ENCODE data around the gene ZNF627. TPM values are rescaled to one million over a fixed set of nuclear protein-coding genes. Genes with fewer than 3 reads are reported as not detected.
A peak's percentile ranks its signal among the peaks of the same experiment; 100 is the strongest.
"Not testable (repeated sequence)": the region's sequence is repeated elsewhere in the genome, so short reads cannot be mapped to it uniquely, and the experiment has no call there.

ZNF627 gene
- total and polyA plus RNA-seq, 4 donors = 2.5 to 12.2 (median 6.4) TPM

DNA sequence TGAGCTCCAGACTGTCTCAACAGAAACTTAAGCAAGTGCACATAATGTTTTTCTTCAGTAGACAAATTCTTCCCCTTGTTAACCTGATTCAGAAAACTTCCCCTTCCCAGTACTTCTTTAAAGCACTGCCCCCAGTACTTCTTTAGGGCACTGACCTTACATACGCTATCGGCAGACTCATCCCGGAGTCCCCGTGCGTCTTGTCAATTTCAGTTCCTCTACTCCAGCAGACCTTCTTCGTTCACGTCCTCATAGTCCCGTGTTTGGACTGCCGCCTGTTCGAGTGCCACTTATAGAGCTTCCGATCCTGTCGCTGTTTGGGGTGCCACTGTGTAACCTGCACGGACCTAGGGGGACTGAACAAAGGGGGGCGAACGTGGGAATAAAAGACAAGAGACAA, 29.0 kb downstream of the ZNF627 start:
- H3K9me3 ChIP-seq (ENCODE audit: control insufficient read depth, low read length) = no peaks in the 10 kb centered on the region
- WGBS, 2 donors = 85 to 87% methylated on average over 15 of the region's 15 CpGs
- no peaks in the 10 kb centered on the region for H3K27me3 ChIP-seq (ENCODE audit: control insufficient read depth in 1 of 2, insufficient read depth in 2 of 2, low read length in 1 of 2)
- ATAC-seq (ENCODE audit: low FRiP score) = no peak
- peak in 1 of 2 donors; percentile 58 for DNase-seq
- H3K4me3 ChIP-seq (ENCODE audit: low read length in 2 of 2) = no peak overlapping the region
- intact Hi-C loops (cut with DNase I) = no loop called here
- H3K4me1 ChIP-seq (ENCODE audit: control insufficient read depth in 1 of 2, insufficient read depth in 2 of 2, low read length in 2 of 2) = no peaks in the 10 kb centered on the region
- no peaks in the 10 kb centered on the region for H3K36me3 ChIP-seq (ENCODE audit: control insufficient read depth in 1 of 2, insufficient read depth in 2 of 2, low read length in 1 of 2)
- H3K27ac ChIP-seq (ENCODE audit: low read depth in 1 of 2, low read length in 2 of 2) = no peak overlapping the region

DNA sequence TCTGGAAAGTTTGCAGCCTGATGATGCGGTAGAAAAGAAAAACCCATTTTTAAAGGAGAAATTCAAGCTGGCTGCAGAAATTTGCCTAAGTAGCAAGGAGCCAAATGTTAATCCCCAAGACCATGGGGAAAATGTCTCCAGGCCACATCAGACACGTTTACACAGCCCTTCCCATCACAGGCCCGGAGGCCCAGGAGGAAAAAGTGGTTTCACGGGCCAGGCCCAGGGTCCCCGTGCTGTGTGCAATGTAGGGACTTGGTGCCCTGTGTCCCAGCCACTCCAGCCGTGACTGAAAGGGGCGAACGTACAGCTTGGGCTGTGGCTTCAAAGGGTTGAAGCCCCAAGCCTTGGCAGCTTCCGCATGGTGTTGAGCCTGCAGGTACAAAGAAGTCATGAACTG, 35.9 kb downstream of the ZNF627 start:
- no peak overlapping the region for H3K27ac ChIP-seq (ENCODE audit: low read depth in 1 of 2, low read length in 2 of 2)
- H3K4me1 ChIP-seq (ENCODE audit: control insufficient read depth in 1 of 2, insufficient read depth in 2 of 2, low read length in 2 of 2) = no peaks in the 10 kb centered on the region
- no peaks in the 10 kb centered on the region for H3K36me3 ChIP-seq (ENCODE audit: control insufficient read depth in 1 of 2, insufficient read depth in 2 of 2, low read length in 1 of 2)
- H3K9me3 ChIP-seq (ENCODE audit: control insufficient read depth, low read length) = no peaks in the 10 kb centered on the region
- H3K27me3 ChIP-seq (ENCODE audit: control insufficient read depth in 1 of 2, insufficient read depth in 2 of 2, low read length in 1 of 2) = no peaks in the 10 kb centered on the region
- intact Hi-C loops (cut with DNase I) = no loop called here
- 81 to 82% methylated on average over 9 of the region's 9 CpGs for WGBS, 2 donors
- H3K4me3 ChIP-seq (ENCODE audit: low read length in 2 of 2) = no peak overlapping the region
- DNase-seq (no peak), ATAC-seq (ENCODE audit: low FRiP score) (no peak)

- H3K9me3 ChIP-seq (ENCODE audit: control insufficient read depth, low read length); H3K4me3 ChIP-seq (ENCODE audit: low read length in 2 of 2); DNase-seq; H3K27ac ChIP-seq (ENCODE audit: low read depth in 1 of 2, low read length in 2 of 2); H3K27me3 ChIP-seq (ENCODE audit: control insufficient read depth in 1 of 2, insufficient read depth in 2 of 2, low read length in 1 of 2); ATAC-seq (ENCODE audit: low FRiP score); H3K4me1 ChIP-seq (ENCODE audit: control insufficient read depth in 1 of 2, insufficient read depth in 2 of 2, low read length in 2 of 2); H3K36me3 ChIP-seq (ENCODE audit: control insufficient read depth in 1 of 2, insufficient read depth in 2 of 2, low read length in 1 of 2); intact Hi-C loops (cut with DNase I): not testable (repeated sequence)
- 87 to 89% methylated on average over 3 of the region's 3 CpGs for WGBS, 2 donors
These were observed 36.9 kb downstream of the ZNF627 start for GRCh38 chr19:11634018-11634662.

DNA sequence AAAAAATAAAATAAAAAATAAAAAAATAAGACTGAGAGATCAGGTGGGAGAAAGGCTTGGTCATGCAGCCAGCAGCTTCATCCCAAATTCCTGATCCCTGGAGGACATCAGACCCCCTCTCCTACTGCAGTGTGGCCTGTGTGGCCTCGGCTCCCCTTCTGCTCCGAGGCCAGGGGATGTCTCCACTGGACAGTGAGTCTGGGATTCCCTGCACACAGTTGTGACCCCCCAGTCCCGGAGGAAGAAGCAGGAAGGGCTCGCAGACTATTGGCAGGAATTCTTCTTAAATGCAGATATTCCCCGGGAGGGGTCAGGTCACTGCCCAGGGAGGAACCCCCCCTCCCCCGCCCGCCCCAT, 41.9 kb downstream of the ZNF627 start:
- Histone ChIP-seq H3K27ac (ENCODE audit: low read depth in 1 of 2, low read length in 2 of 2) (no peak overlapping the region), H3K36me3 (ENCODE audit: control insufficient read depth in 1 of 2, insufficient read depth in 2 of 2, low read length in 1 of 2) (no peaks in the 10 kb centered on the region), H3K4me3 (ENCODE audit: low read length in 2 of 2) (no peak overlapping the region), H3K4me1 (ENCODE audit: control insufficient read depth in 1 of 2, insufficient read depth in 2 of 2, low read length in 2 of 2) (no peaks in the 10 kb centered on the region), H3K27me3 (ENCODE audit: control insufficient read depth in 1 of 2, insufficient read depth in 2 of 2, low read length in 1 of 2) (no peaks in the 10 kb centered on the region), H3K9me3 (ENCODE audit: control insufficient read depth, low read length) (no peaks in the 10 kb centered on the region)
- WGBS, 2 donors = 1 to 2% methylated on average over 7 of the region's 7 CpGs
- ATAC-seq (ENCODE audit: low FRiP score) (peak; percentile 16), DNase-seq (no peak)
- intact Hi-C loops (cut with DNase I) = no loop called here

DNA sequence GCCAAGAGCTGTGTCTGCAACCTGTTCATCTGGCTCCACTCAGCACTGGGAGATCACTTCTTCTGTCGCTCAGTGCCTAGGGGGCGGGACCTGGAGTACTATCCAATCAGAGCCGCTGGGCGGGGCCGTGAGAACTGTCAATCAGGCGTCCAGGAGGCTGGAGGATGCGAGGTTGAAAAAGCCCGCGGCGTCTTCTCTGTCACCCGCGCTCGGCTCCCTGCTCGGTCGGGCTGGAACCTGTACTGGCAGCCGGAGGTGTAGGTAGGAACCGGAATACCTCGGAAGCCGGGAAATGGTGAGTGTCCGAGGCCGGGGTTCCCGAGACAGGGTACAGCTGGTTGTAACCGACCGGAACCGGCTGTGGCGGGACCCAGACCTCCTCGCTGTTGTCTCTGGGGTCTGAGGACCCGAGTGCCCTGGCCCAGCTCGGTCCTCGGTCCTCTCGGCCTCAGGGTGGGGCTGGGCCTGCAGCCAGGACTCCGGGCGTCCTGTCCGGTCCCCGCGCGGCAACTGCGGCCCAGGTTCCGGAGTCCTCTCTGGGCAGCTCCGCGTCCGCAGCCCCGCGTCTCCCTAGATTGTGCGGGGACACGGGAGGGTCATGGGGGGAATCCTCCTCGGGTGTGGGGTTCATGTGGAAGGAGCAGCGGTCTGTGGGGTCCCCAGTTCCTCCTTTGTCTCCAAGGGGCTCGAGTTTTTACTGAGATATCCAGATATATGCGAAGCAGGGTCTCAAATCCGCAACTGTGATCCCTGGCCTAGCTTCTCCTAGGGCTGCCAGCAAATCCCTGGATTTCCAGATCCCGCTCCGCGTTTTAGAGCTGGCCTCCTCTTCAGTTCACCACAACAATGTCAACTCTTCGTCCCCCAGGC, 42.6 kb downstream of the ZNF627 start:
- Histone ChIP-seq H3K4me1 (ENCODE audit: control insufficient read depth in 1 of 2, insufficient read depth in 2 of 2, low read length in 2 of 2) (no peaks in the 10 kb centered on the region), H3K27ac (ENCODE audit: low read depth in 1 of 2, low read length in 2 of 2) (no peak overlapping the region), H3K4me3 (ENCODE audit: low read length in 2 of 2) (peak overlapping the region; percentile 37 to 63), H3K27me3 (ENCODE audit: control insufficient read depth in 1 of 2, insufficient read depth in 2 of 2, low read length in 1 of 2) (no peaks in the 10 kb centered on the region), H3K9me3 (ENCODE audit: control insufficient read depth, low read length) (no peaks in the 10 kb centered on the region), H3K36me3 (ENCODE audit: control insufficient read depth in 1 of 2, insufficient read depth in 2 of 2, low read length in 1 of 2) (no peaks in the 10 kb centered on the region)
- ATAC-seq (ENCODE audit: low FRiP score) = peak; percentile 97
- intact Hi-C loops (cut with DNase I) = no loop called here
- DNase-seq = peak; percentile 97 to 98
- 1% methylated on average over 54 to 55 of the region's 55 CpGs for WGBS, 2 donors

DNA sequence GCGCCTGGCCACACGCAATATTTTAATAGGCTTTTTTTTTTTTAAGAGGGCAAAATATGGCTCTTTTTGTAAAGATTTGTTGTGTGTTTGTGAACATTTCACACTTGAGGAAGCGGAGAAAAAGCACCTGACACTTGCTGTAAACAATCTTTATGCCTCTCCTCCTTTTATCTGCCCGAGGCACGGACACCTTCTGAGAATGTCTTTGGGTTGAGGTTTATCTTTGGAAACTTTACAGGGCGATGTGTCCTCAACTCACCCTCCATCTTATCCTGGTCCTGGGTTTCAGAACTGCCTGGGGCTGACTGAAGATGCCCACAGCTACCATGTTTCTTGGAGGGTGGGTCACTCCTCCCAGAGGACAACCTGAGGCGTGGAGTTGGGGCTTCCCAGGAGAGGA, 44.0 kb downstream of the ZNF627 start:
- H3K9me3 ChIP-seq (ENCODE audit: control insufficient read depth, low read length) = no peaks in the 10 kb centered on the region
- no peak overlapping the region for H3K4me3 ChIP-seq (ENCODE audit: low read length in 2 of 2)
- no peaks in the 10 kb centered on the region for H3K27me3 ChIP-seq (ENCODE audit: control insufficient read depth in 1 of 2, insufficient read depth in 2 of 2, low read length in 1 of 2)
- DNase-seq = no peak
- 90 to 94% methylated on average over 7 of the region's 7 CpGs for WGBS, 2 donors
- no peak overlapping the region for H3K27ac ChIP-seq (ENCODE audit: low read depth in 1 of 2, low read length in 2 of 2)
- H3K36me3 ChIP-seq (ENCODE audit: control insufficient read depth in 1 of 2, insufficient read depth in 2 of 2, low read length in 1 of 2) = no peaks in the 10 kb centered on the region
- intact Hi-C loops (cut with DNase I) = no loop called here
- ATAC-seq (ENCODE audit: low FRiP score) = no peak
- no peaks in the 10 kb centered on the region for H3K4me1 ChIP-seq (ENCODE audit: control insufficient read depth in 1 of 2, insufficient read depth in 2 of 2, low read length in 2 of 2)

- no peak for ATAC-seq (ENCODE audit: low FRiP score)
- WGBS, 2 donors = 95% methylated on average over 3 of the region's 3 CpGs
- H3K4me1 ChIP-seq (ENCODE audit: control insufficient read depth in 1 of 2, insufficient read depth in 2 of 2, low read length in 2 of 2) = no peaks in the 10 kb centered on the region
- H3K27me3 ChIP-seq (ENCODE audit: control insufficient read depth in 1 of 2, insufficient read depth in 2 of 2, low read length in 1 of 2) = no peaks in the 10 kb centered on the region
- no peaks in the 10 kb centered on the region for H3K36me3 ChIP-seq (ENCODE audit: control insufficient read depth in 1 of 2, insufficient read depth in 2 of 2, low read length in 1 of 2)
- no peak overlapping the region for H3K4me3 ChIP-seq (ENCODE audit: low read length in 2 of 2)
- H3K9me3 ChIP-seq (ENCODE audit: control insufficient read depth, low read length) = no peaks in the 10 kb centered on the region
- no peak for DNase-seq
- intact Hi-C loops (cut with DNase I) = no loop called here
- H3K27ac ChIP-seq (ENCODE audit: low read depth in 1 of 2, low read length in 2 of 2) = no peak overlapping the region
These were observed 45.6 kb downstream of the ZNF627 start for GRCh38 chr19:11642902-11643301.

- no peak for ATAC-seq (ENCODE audit: low FRiP score)
- peaks cover 6% of the 10 kb centered on the region for H3K9me3 ChIP-seq (ENCODE audit: control insufficient read depth, low read length)
- intact Hi-C loops (cut with DNase I) = no loop called here
These were observed 52.7 kb downstream of the ZNF627 start for GRCh38 chr19:11649941-11650340.

GRCh38 chr19:11651062-11651461, 53.8 kb downstream of the ZNF627 start:
- H3K36me3 ChIP-seq (ENCODE audit: control insufficient read depth in 1 of 2, insufficient read depth in 2 of 2, low read length in 1 of 2) = peaks cover 0 to 2% of the 10 kb centered on the region in 2 donors
- no peak overlapping the region for H3K4me3 ChIP-seq (ENCODE audit: low read length in 2 of 2)
- ATAC-seq (ENCODE audit: low FRiP score) = no peak
- WGBS, 2 donors = 98 to 100% methylated on average over 4 of the region's 4 CpGs
- H3K4me1 ChIP-seq (ENCODE audit: control insufficient read depth in 1 of 2, insufficient read depth in 2 of 2, low read length in 2 of 2) = no peaks in the 10 kb centered on the region
- H3K9me3 ChIP-seq (ENCODE audit: control insufficient read depth, low read length) = peaks cover 6% of the 10 kb centered on the region
- no peak overlapping the region for H3K27ac ChIP-seq (ENCODE audit: low read depth in 1 of 2, low read length in 2 of 2)
- intact Hi-C loops (cut with DNase I) = no loop called here
- no peaks in the 10 kb centered on the region for H3K27me3 ChIP-seq (ENCODE audit: control insufficient read depth in 1 of 2, insufficient read depth in 2 of 2, low read length in 1 of 2)
- DNase-seq = no peak

More at GRCh38 chr19:11649941-11650340, 52.7 kb downstream of the ZNF627 start:
- no peak overlapping the region for H3K27ac ChIP-seq (ENCODE audit: low read depth in 1 of 2, low read length in 2 of 2)
- H3K4me1 ChIP-seq (ENCODE audit: control insufficient read depth in 1 of 2, insufficient read depth in 2 of 2, low read length in 2 of 2) = no peaks in the 10 kb centered on the region
- no peak for DNase-seq
- peaks cover 0 to 2% of the 10 kb centered on the region in 2 donors for H3K36me3 ChIP-seq (ENCODE audit: control insufficient read depth in 1 of 2, insufficient read depth in 2 of 2, low read length in 1 of 2)
- H3K27me3 ChIP-seq (ENCODE audit: control insufficient read depth in 1 of 2, insufficient read depth in 2 of 2, low read length in 1 of 2) = no peaks in the 10 kb centered on the region
- no peak overlapping the region for H3K4me3 ChIP-seq (ENCODE audit: low read length in 2 of 2)

All from aorta (tissue), 5 donors.